GM19351 (cell line): ENCODE measurements around the gene NCKIPSD.

Experiments used
- ATAC-seq: cut with Tn5 transposase; IDR thresholded peaks from one replicate; pipeline ENCODE4 v1.9.1; 2021; ENCODE audit warnings: mild to moderate bottlenecking, moderate library complexity; ENCODE audit not compliant: unreplicated experiment

The NCKIPSD gene

GRCh38 chr3:48679411-48680391, 6.0 kb downstream of the NCKIPSD start:
- no peak for ATAC-seq

- no peak for ATAC-seq
Observed at GRCh38 chr3:48678566-48679380, 6.9 kb downstream of the NCKIPSD start.

GRCh38 chr3:48678056-48678455, 7.7 kb downstream of the NCKIPSD start:
- ATAC-seq, result no peak

- ATAC-seq, result no peak
Observed at GRCh38 chr3:48674505-48674904, 11.2 kb downstream of the NCKIPSD start.

GRCh38 chr3:48672522-48672921, 13.2 kb downstream of the NCKIPSD start:
- no peak for ATAC-seq

GRCh38 chr3:48664929-48665328, 20.8 kb downstream of the NCKIPSD start:
- ATAC-seq, result no peak

GRCh38 chr3:48664313-48664644, 21.4 kb downstream of the NCKIPSD start:
- ATAC-seq, result no peak

- peak; percentile 91 for ATAC-seq
Observed at GRCh38 chr3:48663489-48664312, 22.0 kb downstream of the NCKIPSD start.

- ATAC-seq, result no peak
Observed at GRCh38 chr3:48662753-48663488, 22.8 kb downstream of the NCKIPSD start, which contains the start of gene CELSR3. Gene CELSR3, minus strand, starts transcription at chr3:48662886. Its CDS starts 252 bp downstream, at chr3:48662634.

GRCh38 chr3:48662145-48662752, 23.5 kb downstream of the NCKIPSD start:
- ATAC-seq, result no peak

- no peak for ATAC-seq
Observed at GRCh38 chr3:48661501-48662144, 24.1 kb downstream of the NCKIPSD start.

GRCh38 chr3:48660800-48661400, 24.8 kb downstream of the NCKIPSD start:
- no peak for ATAC-seq

- ATAC-seq, result no peak
Observed at GRCh38 chr3:48656841-48657281, 28.9 kb downstream of the NCKIPSD start.

- ATAC-seq, result peak; percentile 70
Observed at GRCh38 chr3:48656061-48656840, 29.5 kb downstream of the NCKIPSD start.

- no peak for ATAC-seq
Observed at GRCh38 chr3:48655606-48656005, 30.1 kb downstream of the NCKIPSD start.

GRCh38 chr3:48655063-48655462, 30.7 kb downstream of the NCKIPSD start:
- ATAC-seq, result no peak

- no peak for ATAC-seq
Observed at GRCh38 chr3:48652923-48653715, 32.6 kb downstream of the NCKIPSD start.
